ENCODE measurements around the gene SLC5A12. TPM values are rescaled to one million over a fixed set of nuclear protein-coding genes. Genes with fewer than 3 reads are reported as not detected.

SLC5A12 gene
- total RNA-seq, 1 donor from 2014 or later: not detected

- no peak for DNase-seq (ENCODE audit: low read depth in 2 of 2)
Observed at GRCh38 chr11:26719289-26719973, 2.4 kb downstream of the SLC5A12 start.

- DNase-seq (ENCODE audit: low read depth in 2 of 2): no peak
Observed at GRCh38 chr11:26717771-26718170, 4.1 kb downstream of the SLC5A12 start.

- DNase-seq (ENCODE audit: low read depth in 2 of 2): no peak
Observed at GRCh38 chr11:26715133-26715532, 6.7 kb downstream of the SLC5A12 start.

GRCh38 chr11:26712497-26712896 is 9.4 kb downstream of the SLC5A12 start:
- DNase-seq (ENCODE audit: low read depth in 2 of 2): no peak

- DNase-seq (ENCODE audit: low read depth in 2 of 2): no peak
Observed at GRCh38 chr11:26710489-26710888, 11.4 kb downstream of the SLC5A12 start.

GRCh38 chr11:26708736-26709456 is 13.0 kb downstream of the SLC5A12 start:
- DNase-seq (ENCODE audit: low read depth in 2 of 2): no peak

- no peak for DNase-seq (ENCODE audit: low read depth in 2 of 2)
Observed at GRCh38 chr11:26706181-26706580, 15.7 kb downstream of the SLC5A12 start.

- no peak for DNase-seq (ENCODE audit: low read depth in 2 of 2)
Observed at GRCh38 chr11:26704249-26704648, 17.6 kb downstream of the SLC5A12 start.

GRCh38 chr11:26703411-26704191 is 18.3 kb downstream of the SLC5A12 start:
- DNase-seq (ENCODE audit: low read depth in 2 of 2): no peak

GRCh38 chr11:26702406-26702805 is 19.5 kb downstream of the SLC5A12 start:
- no peak for DNase-seq (ENCODE audit: low read depth in 2 of 2)

GRCh38 chr11:26700574-26701235 is 21.2 kb downstream of the SLC5A12 start:
- no peak for DNase-seq (ENCODE audit: low read depth in 2 of 2)

- DNase-seq (ENCODE audit: low read depth in 2 of 2): no peak
Observed at GRCh38 chr11:26698224-26698623, 23.6 kb downstream of the SLC5A12 start.

- DNase-seq (ENCODE audit: low read depth in 2 of 2): no peak
Observed at GRCh38 chr11:26696330-26696729, 25.5 kb downstream of the SLC5A12 start.

GRCh38 chr11:26688701-26689100 is 33.2 kb downstream of the SLC5A12 start:
- no peak for DNase-seq (ENCODE audit: low read depth in 2 of 2)

- no peak for DNase-seq (ENCODE audit: low read depth in 2 of 2)
Observed at GRCh38 chr11:26687351-26687750, 34.5 kb downstream of the SLC5A12 start.

- DNase-seq (ENCODE audit: low read depth in 2 of 2): no peak
Observed at GRCh38 chr11:26677566-26677965, 44.3 kb downstream of the SLC5A12 start.

GRCh38 chr11:26676641-26677040 is 45.2 kb downstream of the SLC5A12 start:
- DNase-seq (ENCODE audit: low read depth in 2 of 2): no peak

GRCh38 chr11:26675233-26675928 is 46.5 kb downstream of the SLC5A12 start:
- DNase-seq (ENCODE audit: low read depth in 2 of 2): no peak

- no peak for DNase-seq (ENCODE audit: low read depth in 2 of 2)
Observed at GRCh38 chr11:26665946-26666345, 55.9 kb downstream of the SLC5A12 start.

GRCh38 chr11:26665036-26665435 is 56.8 kb downstream of the SLC5A12 start:
- no peak for DNase-seq (ENCODE audit: low read depth in 2 of 2)

- DNase-seq (ENCODE audit: low read depth in 2 of 2): no peak
Observed at GRCh38 chr11:26662916-26663315, 58.9 kb downstream of the SLC5A12 start.

All from lung microvascular endothelial cell (primary cell).